Neuronal stem cell (in vitro differentiated cells): Measurements from ENCODE around the gene OLA1.

ENCODE experiments used
- DNase-seq: peaks from one replicate; pipeline ENCODE4 v3.0.0-alpha.2; 2013; ENCODE audit warnings: low spot score
- H2AFZ ChIP-seq: one replicate; pipeline ENCODE4 v1.6.1; 2013; ENCODE audit warnings: mild to moderate bottlenecking, low read length, inconsistent platforms
- H2AK5ac ChIP-seq: 2 replicates; pipeline ENCODE4 v1.6.1; 2013; ENCODE audit warnings: low read depth, mild to moderate bottlenecking, inconsistent platforms, low read length, moderate library complexity, mixed read lengths
- H2BK120ac ChIP-seq: 2 replicates; pipeline ENCODE4 v1.6.1; 2013; ENCODE audit warnings: low read depth, mild to moderate bottlenecking, inconsistent platforms, low read length, moderate library complexity, mixed read lengths
- H2BK12ac ChIP-seq: one replicate; pipeline ENCODE4 v1.6.1; 2013; ENCODE audit warnings: low read length, inconsistent platforms
- H2BK15ac ChIP-seq: 2 replicates; pipeline ENCODE4 v1.6.1; 2013; ENCODE audit warnings: mild to moderate bottlenecking, low read length, inconsistent platforms, mixed read lengths
- H2BK5ac ChIP-seq: one replicate; pipeline ENCODE4 v1.6.1; 2013; ENCODE audit warnings: inconsistent platforms, mild to moderate bottlenecking, low read length, moderate library complexity
- H3K14ac ChIP-seq: one replicate; pipeline ENCODE4 v1.6.1; 2013; ENCODE audit warnings: low read length, inconsistent platforms
- H3K18ac ChIP-seq: 2 replicates; pipeline ENCODE4 v1.6.1; 2013; ENCODE audit warnings: low read length, inconsistent platforms
- H3K23ac ChIP-seq: 2 replicates; pipeline ENCODE4 v1.6.1; 2013; ENCODE audit warnings: low read depth, mild to moderate bottlenecking, mixed read lengths, low read length, inconsistent platforms; ENCODE audit not compliant: poor library complexity
- H3K27ac ChIP-seq: replicated peaks from 3 replicates; pipeline ENCODE4 v1.5.1; 2013; ENCODE audit warnings: low read length, inconsistent platforms
- H3K27me3 ChIP-seq, 3 experiments: 2 replicates each; pipeline ENCODE4 v1.6.1; 2013; ENCODE audit warnings: low read length in 3 of 3, mild to moderate bottlenecking in 2 of 3, inconsistent platforms in 1 of 3, low read depth in 1 of 3, mixed read lengths in 1 of 3, moderate library complexity in 1 of 3; ENCODE audit not compliant: control insufficient read depth in 3 of 3, insufficient read depth in 3 of 3
- H3K36me3 ChIP-seq, 2 donors: replicated peaks in 1 of 2; 2 replicates each; pipeline ENCODE4 v1.6.1; 2013; ENCODE audit warnings: low read length in 2 of 2; ENCODE audit not compliant: control insufficient read depth in 2 of 2, insufficient read depth in 2 of 2
- H3K4ac ChIP-seq: 2 replicates; pipeline ENCODE4 v1.6.1; 2013; ENCODE audit warnings: inconsistent platforms, mild to moderate bottlenecking, low read length, moderate library complexity
- H3K4me1 ChIP-seq, 2 donors: 1 replicate in 1 of 2; 2 replicates in 1 of 2; pipeline ENCODE4 v1.6.1; 2013; ENCODE audit warnings: low read length in 2 of 2, low read depth in 1 of 2; ENCODE audit not compliant: control insufficient read depth in 2 of 2, insufficient read depth in 1 of 2
- H3K4me2 ChIP-seq: one replicate; pipeline ENCODE4 v1.6.1; 2013; ENCODE audit warnings: mild to moderate bottlenecking, low read length, inconsistent platforms; ENCODE audit not compliant: insufficient read depth, poor library complexity, severe bottlenecking
- H3K4me3 ChIP-seq, 2 donors: 2 replicates each; pipeline ENCODE4 v1.5.1; 2013; ENCODE audit warnings: low read length in 2 of 2, mild to moderate bottlenecking in 2 of 2, inconsistent platforms in 1 of 2, moderate library complexity in 1 of 2
- H3K79me1 ChIP-seq: one replicate; pipeline ENCODE4 v1.6.1; 2013; ENCODE audit warnings: low read depth, mild to moderate bottlenecking, inconsistent platforms, low read length, moderate library complexity
- H3K9ac ChIP-seq: one replicate; pipeline ENCODE4 v1.6.1; 2013; ENCODE audit warnings: mild to moderate bottlenecking, low read depth, low read length, inconsistent platforms; ENCODE audit not compliant: poor library complexity
- H3K9me3 ChIP-seq, 2 donors: replicated peaks in 1 of 2; 2 replicates each; pipeline versions ENCODE3 to v1.6.1; 2013; ENCODE audit warnings: low read length in 2 of 2, mild to moderate bottlenecking in 2 of 2, inconsistent platforms in 1 of 2, low read depth in 1 of 2, mixed read lengths in 1 of 2, moderate library complexity in 1 of 2; ENCODE audit not compliant: control insufficient read depth in 2 of 2, insufficient read depth in 1 of 2
- H4K8ac ChIP-seq: one replicate; pipeline ENCODE4 v1.6.1; 2013; ENCODE audit warnings: low read depth, mild to moderate bottlenecking, inconsistent platforms, low read length, moderate library complexity
- H4K91ac ChIP-seq: one replicate; pipeline ENCODE4 v1.6.1; 2013; ENCODE audit warnings: low read length, low read depth, mild to moderate bottlenecking, inconsistent platforms; ENCODE audit not compliant: poor library complexity
- WGBS, 2 donors: extraction: QIAGEN DNeasy Blood & Tissue Kit; methylation state at CpG; one replicate each; pipeline ENCODE4 v1.1.7; 2013; ENCODE audit warnings: missing lambda C conversion rate in 2 of 2, mixed read lengths in 1 of 2; ENCODE audit not compliant: insufficient read length in 2 of 2, insufficient replicate concordance in 1 of 2; ENCODE audit errors: extremely low coverage in 2 of 2; 5-methylcytosine and 5-hydroxymethylcytosine counted together

OLA1 gene

DNA sequence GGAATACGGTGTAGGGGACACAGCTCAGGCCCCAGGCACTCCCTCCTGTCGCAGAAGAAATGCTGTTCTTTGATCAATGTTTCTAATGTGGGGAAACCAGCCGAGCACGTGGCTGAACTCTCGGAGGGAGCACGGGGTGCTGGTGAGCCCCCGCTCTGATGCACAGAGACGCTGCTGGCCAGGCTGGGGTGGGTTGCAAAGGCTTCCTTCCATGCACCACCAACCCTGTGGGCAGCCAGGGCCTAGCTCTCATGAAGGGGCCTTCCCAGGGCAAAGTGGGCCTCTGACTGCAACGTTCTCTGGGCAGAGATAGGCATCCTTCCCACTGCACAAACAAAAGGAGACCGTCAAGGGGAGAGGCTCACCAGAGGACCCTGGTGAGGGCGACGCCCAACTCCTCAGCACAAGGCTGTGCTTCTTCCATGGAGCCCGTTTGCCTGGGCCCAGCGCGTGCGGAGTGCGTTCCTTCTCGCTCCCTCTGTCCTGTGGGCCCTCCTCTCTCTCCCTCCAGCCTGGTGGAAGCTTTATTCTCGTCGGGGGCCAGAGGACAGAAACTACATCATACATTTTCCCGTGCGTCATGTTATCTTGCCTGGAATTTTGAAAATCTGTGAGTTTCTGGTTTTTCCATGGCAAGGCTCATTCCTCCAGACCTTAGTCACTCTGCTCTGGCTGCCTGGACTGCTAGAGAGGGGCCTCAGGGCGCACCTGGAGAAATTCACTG is 222.0 kb downstream of the OLA1 start:
- Histone ChIP-seq H3K36me3 (no peaks in the 10 kb centered on the region), H4K8ac (no peak overlapping the region), H2AFZ (peak overlapping the region; percentile 47), H3K4ac (no peak overlapping the region), H3K4me2 (no peak overlapping the region), H4K91ac (peak overlapping the region; percentile 18), H2BK15ac (peak overlapping the region; percentile 77), H2BK12ac (peak overlapping the region; percentile 92), H3K4me3 (no peak overlapping the region), H2AK5ac (peak overlapping the region; percentile 20), H3K14ac (peak overlapping the region; percentile 87), H3K27ac (no peak overlapping the region), H2BK5ac (peak overlapping the region; percentile 78), H3K27me3 (no peaks in the 10 kb centered on the region), H3K9ac (no peak overlapping the region), H3K4me1 (peaks cover 2 to 26% of the 10 kb centered on the region in 2 donors), H3K9me3 (no peaks in the 10 kb centered on the region), H3K18ac (peak overlapping the region; percentile 93), H2BK120ac (peak overlapping the region; percentile 22), H3K79me1 (no peaks in the 10 kb centered on the region), H3K23ac (peak overlapping the region; percentile 3)
- no CpG with 5 or more reads among the region's 23 CpGs for WGBS, 2 donors
- DNase-seq: no peak

- no CpG with 5 or more reads among the region's 47 CpGs for WGBS, 2 donors
- Histone ChIP-seq H4K8ac (no peak overlapping the region), H3K14ac (peak overlapping the region; percentile 87), H3K4me3 (no peak overlapping the region), H3K4me1 (peaks cover 2 to 26% of the 10 kb centered on the region in 2 donors), H3K18ac (peak overlapping the region; percentile 93), H2BK15ac (peak overlapping the region; percentile 77), H2BK5ac (peak overlapping the region; percentile 78), H3K4me2 (no peak overlapping the region), H2BK120ac (peak overlapping the region; percentile 22), H3K36me3 (no peaks in the 10 kb centered on the region), H3K27me3 (no peaks in the 10 kb centered on the region), H3K27ac (peak overlapping the region; percentile 84), H3K23ac (peak overlapping the region; percentile 3), H2AFZ (peak overlapping the region; percentile 47), H2AK5ac (peak overlapping the region; percentile 20), H3K9me3 (no peaks in the 10 kb centered on the region), H3K4ac (peak overlapping the region; percentile 39), H3K9ac (no peak overlapping the region), H4K91ac (peak overlapping the region; percentile 18), H3K79me1 (no peaks in the 10 kb centered on the region), H2BK12ac (peak overlapping the region; percentile 92)
- DNase-seq: no peak
Observed at GRCh38 chr2:174025271-174026121, 222.8 kb downstream of the OLA1 start.

DNA sequence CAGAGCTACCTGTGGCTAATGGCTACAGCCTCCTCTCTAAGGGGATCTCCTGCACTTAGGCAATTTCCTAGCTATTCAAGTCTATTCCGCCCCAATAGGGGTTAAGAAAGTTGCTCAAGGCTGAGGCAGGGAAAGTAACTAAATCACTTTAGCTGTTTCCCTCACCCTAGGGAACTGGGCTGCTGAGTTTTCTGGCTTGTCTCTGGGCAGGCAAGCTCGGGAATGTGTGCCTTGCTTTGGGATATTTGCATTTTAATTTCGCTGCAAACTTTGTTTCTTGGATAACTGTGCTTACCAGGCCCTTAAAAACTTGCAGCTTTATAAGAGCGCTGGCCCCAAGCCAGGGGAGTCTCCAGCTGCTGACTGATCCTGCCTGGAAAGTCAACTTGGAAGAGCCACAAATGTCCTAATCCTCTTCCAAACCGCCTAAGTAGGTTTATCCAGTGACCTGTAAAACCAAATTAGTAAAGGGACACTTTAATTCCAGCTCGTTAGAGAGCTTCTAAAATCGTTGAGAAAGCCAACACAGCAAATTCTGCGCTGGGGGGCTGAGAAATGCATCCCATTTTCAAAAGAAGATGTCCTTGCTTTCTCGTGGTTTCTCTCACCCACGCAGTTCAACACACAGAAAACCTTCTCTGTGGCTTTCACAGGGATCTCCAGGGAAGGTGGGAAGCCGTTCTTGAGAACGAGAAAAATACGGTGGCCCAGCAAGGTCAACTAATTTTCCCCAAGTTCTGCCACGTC is 223.6 kb downstream of the OLA1 start:
- peak overlapping the region; percentile 62 for H3K18ac ChIP-seq
- H2BK15ac ChIP-seq: peak overlapping the region; percentile 77
- H3K9me3 ChIP-seq: no peaks in the 10 kb centered on the region
- H3K9ac ChIP-seq: no peak overlapping the region
- WGBS, 2 donors: no CpG with 5 or more reads among the region's 14 CpGs
- no peak overlapping the region for H3K4me3 ChIP-seq
- no peak overlapping the region for H3K14ac ChIP-seq
- H3K27ac ChIP-seq: peak overlapping the region; percentile 84
- H3K4me2 ChIP-seq: no peak overlapping the region
- H3K36me3 ChIP-seq: no peaks in the 10 kb centered on the region
- H2BK120ac ChIP-seq: no peak overlapping the region
- H2AK5ac ChIP-seq: no peak overlapping the region
- no peak overlapping the region for H3K23ac ChIP-seq
- no peak for DNase-seq
- peak overlapping the region; percentile 42 for H2AFZ ChIP-seq
- H2BK5ac ChIP-seq: peak overlapping the region; percentile 78
- no peaks in the 10 kb centered on the region for H3K27me3 ChIP-seq
- no peak overlapping the region for H4K8ac ChIP-seq
- peaks cover 2 to 26% of the 10 kb centered on the region in 2 donors for H3K4me1 ChIP-seq
- no peak overlapping the region for H4K91ac ChIP-seq
- H2BK12ac ChIP-seq: no peak overlapping the region
- no peak overlapping the region for H3K4ac ChIP-seq
- no peaks in the 10 kb centered on the region for H3K79me1 ChIP-seq
